ENCODE results near the gene CACNA1D.

The CACNA1D gene

GRCh38 chr3:53818221-53819162 is 324.1 kb downstream of the CACNA1D start:
- DNase-seq (ENCODE audit: low read depth in 4 of 4, low spot score in 1 of 4) = no peak

DNA sequence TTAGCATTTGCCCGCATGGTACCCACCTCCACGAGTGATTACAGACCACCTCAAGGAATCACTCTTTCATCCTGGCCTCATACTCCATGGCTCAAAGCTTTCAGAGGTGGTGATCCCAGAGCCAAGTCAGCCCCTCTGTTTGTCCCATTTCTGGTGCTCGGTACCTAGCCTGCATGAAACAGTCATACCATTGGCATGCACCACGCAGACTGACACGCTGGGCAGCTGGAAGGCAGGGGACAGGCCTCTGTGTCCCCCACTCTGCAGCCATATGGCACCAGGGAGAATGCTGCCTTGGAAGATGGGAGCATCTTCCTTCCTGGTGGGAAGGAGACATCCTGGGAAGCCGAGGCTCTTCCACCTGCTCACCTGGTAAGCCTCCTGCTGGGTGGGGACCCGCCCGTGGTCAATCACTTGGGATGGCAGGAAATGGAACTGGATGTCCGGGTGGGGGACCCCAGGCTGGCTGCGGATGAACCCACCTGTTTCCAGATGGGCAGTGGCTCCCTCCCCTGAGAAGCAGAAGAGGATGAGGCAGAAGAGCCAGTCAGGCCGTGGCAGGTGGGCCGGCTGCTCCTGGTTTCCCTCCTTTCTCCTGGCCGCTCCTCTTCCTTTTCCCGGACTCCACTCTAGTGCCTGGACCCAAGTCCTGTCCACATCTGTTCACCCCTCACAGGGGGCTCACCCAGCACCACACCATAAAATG is 324.9 kb downstream of the CACNA1D start:
- no peak for DNase-seq (ENCODE audit: low read depth in 4 of 4, low spot score in 1 of 4)

- no peak for DNase-seq (ENCODE audit: low read depth in 4 of 4, low spot score in 1 of 4)
These were observed 325.7 kb downstream of the CACNA1D start for GRCh38 chr3:53820084-53820483.

GRCh38 chr3:53820756-53821580 is 326.6 kb downstream of the CACNA1D start:
- DNase-seq (ENCODE audit: low read depth in 4 of 4, low spot score in 1 of 4) = no peak

- no peak for DNase-seq (ENCODE audit: low read depth in 4 of 4, low spot score in 1 of 4)
These were observed 327.3 kb downstream of the CACNA1D start for GRCh38 chr3:53821631-53822121.

DNA sequence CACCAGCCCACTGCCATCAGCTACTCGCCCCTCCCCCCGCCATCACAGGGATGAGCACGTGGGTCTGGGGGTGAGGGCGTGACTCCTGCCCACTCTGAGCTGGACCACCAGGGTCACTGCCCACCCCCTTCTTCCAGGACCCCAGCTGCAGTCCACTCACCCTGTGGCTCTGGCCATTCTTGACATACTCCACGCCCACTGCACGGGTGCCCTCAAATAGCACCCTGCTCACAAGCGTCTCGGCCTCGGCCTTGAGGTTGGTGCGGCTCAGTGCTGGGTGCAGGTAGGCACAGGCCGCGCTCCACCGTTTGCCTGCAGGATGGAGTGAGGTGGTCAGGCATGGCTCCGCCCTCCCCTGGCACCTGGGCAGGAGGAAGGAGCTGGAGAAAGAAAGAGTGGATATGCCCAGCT is 327.9 kb downstream of the CACNA1D start:
- no peak for DNase-seq (ENCODE audit: low read depth in 4 of 4, low spot score in 1 of 4)

DNA sequence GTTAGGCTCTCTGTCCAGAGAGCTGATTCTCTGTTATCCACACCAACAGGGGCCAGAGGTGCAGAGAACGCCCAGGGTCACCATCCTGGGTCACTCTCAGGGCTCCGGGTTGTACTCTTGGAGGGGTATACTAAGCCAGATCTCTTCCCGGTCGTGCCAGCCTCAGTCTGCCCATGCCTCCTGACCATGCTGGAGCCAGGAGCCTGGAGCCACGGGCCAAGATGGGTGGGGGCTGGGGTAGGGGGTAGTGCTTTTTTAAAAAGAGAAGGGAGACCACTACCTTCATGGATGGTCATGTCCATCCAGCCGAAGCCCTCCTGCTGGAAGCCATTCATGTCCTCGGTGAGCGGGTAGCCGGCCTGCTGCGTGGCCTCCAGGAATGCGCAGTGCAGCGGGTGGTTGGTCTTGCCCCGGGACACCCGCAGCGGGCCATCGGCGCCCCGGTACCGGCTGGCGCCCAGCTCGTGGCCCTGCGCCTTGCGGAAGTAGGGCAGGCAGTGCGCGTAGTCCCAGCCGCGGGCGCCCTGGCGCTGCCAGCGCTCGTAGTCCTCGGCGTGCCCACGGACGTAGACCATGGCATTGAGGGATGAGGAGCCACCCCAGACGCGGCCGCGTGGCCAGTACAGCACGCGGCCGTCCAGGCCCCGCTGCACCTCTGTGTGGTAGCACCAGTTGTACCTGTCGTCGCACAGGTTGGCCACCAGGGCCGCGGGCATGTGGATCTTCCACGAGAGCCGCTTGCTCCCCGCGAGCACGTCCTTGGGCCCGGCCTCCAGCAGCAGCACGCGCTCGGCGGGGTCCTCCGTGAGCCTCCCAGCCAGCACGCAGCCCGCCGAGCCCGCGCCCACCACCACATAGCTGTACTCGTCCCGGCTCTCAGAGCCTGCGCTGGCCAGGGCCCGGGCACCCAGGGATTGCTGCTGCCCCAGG is 328.9 kb downstream of the CACNA1D start:
- no peak for DNase-seq (ENCODE audit: low read depth in 4 of 4, low spot score in 1 of 4)

DNA sequence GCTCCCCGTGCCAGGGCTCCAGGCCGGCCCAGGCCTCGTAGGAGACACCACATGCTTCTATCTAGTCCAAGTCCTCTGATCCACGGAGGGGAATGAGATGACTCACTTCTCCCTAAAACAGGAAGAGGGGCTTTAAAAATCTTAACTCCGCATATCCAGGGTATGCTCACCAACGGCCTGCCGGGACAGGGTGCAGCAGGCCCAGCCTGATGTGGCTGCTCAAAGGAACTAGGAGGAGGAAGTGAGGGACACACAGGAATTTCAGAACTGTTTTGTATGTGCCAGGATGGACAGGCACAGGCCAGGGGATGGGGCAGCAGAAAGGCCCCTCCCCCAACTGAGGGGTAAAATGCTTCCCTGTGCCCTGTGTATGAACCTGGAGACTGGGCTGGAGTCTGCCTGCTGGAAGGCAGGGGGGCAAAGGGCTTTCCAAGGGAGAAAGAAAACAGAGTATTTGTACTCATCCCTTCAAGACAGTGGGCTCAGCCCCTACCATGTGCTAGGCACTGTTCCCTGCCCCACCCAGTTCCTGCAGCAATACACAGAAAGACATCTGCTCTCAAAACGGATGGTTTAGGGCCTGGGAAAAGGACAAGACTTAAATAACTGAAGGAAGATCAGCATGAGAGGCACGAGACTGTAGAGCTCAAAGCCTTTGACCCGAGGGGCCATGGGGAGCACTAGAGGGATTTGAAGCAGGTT is 329.7 kb downstream of the CACNA1D start:
- no peak for DNase-seq (ENCODE audit: low read depth in 4 of 4, low spot score in 1 of 4)

DNA sequence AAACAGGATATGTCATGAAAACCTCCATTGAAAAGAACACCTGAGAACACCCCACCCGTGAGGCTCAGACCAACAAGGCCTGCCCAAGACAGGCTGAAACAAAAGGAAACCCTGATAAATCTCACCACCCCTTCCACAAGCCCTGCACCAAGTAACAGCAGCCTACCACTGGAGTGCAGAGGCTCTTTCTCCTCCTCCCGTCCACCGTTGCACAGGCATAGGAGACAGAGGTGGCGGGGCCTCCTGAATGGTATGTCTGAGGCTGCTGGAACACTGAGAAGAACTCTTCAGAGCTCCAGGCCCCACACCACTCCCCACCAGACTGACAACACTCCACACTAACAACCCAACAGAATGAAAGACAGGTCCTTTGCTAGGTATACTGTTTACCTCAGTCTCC is 330.4 kb downstream of the CACNA1D start:
- no peak for DNase-seq (ENCODE audit: low read depth in 4 of 4, low spot score in 1 of 4)

- DNase-seq (ENCODE audit: low read depth in 4 of 4, low spot score in 1 of 4) = no peak
These were observed 331.6 kb downstream of the CACNA1D start for GRCh38 chr3:53826048-53826447.

DNA sequence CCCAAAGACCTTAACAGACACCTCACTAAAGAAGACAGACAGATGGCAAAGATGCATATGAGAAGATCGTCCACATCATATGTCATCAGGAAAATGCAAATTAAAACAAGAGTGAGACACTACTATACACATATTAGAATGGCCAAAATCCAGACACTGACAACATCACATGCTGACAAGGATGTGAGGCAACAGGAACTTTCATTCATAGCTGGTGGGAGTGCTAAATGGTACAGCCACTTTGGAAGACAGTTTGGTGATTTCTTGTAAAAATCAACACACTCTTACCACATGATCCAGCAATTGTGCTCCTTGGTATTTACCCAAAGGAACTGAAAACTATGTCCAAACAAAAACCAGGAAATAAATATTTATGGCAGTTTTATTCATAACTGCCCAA is 334.2 kb downstream of the CACNA1D start:
- DNase-seq (ENCODE audit: low read depth in 4 of 4, low spot score in 1 of 4) = no peak

GRCh38 chr3:53829605-53830004 is 335.2 kb downstream of the CACNA1D start:
- DNase-seq (ENCODE audit: low read depth in 4 of 4, low spot score in 1 of 4) = no peak

DNA sequence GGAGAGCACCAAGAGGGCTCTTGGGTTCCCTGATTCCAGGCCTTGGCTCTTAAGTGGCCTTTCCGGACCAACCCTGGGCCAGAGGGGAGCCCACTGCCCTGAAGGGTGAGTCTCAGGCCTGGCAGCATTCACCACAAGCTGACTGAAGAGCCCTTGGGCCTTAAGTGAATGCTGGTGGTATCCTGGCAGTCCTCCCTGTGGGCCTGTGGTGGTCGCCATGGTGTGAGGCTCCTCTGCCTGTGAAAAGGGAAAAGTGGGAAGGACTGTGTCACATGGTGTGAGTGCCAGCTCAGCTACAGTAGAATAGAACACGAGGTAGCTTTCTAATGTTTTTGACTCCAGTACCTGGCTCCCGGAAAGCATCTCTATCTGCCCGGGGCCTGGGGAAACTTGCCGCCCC is 336.5 kb downstream of the CACNA1D start:
- DNase-seq (ENCODE audit: low read depth in 4 of 4, low spot score in 1 of 4) = no peak

DNA sequence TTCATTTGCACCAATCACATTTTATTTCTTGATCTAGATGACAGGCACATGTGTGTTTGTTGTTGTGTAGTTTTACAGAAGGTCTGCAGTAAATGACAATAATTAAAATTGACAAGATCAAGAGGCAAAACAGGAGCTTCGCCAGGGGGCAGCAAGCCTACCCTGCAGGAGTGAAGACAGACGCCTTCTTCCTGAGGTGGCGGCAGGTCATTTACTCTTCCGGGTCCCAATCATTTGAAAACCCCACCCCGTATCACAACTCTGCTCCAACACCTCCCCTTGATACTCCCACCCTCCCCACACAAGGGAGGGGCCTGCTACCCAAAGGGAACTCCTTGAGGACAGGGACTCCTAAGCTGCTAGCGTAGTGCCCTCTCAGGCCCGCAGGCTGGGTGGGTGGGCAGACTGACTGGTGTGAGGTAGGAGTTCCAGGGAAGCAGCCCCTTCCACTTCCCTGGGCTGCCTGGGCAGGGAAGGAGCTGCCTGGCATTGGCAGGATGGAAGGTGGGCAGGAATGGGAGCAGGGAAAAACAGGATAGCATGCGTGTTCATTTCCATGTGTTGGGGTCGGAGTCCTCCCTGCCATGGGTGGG is 338.7 kb downstream of the CACNA1D start:
- no peak for DNase-seq (ENCODE audit: low read depth in 4 of 4, low spot score in 1 of 4)

DNA sequence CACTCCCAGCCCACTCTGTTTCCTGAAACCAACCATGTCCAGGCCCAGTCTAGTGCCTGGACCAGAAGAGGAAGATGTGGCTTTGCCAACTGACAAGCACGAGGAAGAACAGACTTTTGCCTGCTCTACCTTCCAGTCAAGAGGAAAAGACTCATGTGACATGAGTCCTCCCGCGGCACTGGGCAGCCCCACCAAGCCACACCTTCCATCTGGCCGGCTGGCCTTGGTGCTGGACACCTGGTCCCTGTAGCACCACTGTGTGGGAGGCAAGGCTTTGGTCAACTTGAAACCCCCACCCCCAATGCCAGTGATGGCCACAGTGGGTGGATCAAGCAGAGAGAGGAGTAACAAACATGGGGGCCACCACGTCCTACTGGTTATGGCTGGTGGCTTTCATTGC is 339.3 kb downstream of the CACNA1D start:
- no peak for DNase-seq (ENCODE audit: low read depth in 4 of 4, low spot score in 1 of 4)

GRCh38 chr3:53834429-53835095 is 340.2 kb downstream of the CACNA1D start:
- no peak for DNase-seq (ENCODE audit: low read depth in 4 of 4, low spot score in 1 of 4)

DNA sequence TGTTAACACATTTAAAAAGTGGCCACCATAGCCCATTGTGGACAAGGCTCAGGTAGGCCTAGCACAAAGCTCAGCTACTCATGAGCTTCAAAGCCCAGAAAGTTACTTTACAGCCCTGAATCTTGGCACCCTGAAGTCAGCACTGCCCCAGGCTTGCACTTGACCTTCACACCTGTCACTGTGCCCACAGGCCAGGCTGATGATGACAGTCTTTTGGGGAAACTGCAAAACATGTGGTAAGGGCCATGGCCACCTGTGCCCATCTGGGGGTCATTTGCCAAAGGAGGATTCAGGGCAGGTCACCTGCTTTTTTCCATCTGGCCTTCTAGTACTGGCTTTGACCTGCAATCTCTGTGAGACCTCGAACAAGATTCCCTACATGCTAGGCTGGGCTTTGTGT is 340.8 kb downstream of the CACNA1D start:
- DNase-seq (ENCODE audit: low read depth in 4 of 4, low spot score in 1 of 4) = no peak

DNA sequence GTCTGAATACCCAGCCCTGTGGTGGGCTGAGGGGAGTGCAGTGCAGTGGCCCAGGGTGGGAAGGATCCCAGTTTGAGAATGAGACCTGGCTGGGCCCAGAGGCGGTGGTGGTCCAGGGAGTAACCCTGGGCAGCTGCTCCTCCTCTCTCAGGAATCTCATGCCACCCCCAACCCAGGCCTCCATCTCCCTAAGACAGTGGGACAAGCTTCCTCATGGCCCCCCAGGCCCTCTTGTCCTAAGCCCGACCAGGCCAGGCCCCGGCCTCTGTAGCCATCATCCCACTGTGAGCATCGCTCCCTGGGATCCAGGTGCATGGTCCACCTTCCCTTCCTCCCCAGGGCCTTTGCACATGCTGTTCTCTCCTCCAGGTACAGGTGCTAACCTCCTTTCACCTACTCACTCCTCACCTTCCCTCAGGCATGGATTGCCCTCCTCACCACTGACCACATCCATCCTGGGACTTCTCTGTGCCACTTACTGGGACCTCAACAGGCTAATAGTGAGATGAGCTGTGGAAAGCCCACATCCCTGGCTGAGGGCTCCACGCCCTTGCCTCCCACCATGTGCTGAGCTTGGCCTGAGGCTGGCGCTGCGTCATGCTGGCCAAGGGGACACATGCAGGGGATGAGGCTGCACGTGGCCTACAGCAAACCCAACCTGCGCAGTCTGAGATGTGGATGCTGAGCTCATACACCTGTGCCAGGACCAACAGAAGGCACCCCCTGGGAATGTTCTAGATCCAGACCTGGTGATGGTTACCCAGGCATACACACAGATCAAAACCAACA is 341.9 kb downstream of the CACNA1D start:
- no peak for DNase-seq (ENCODE audit: low read depth in 4 of 4, low spot score in 1 of 4)
